Spleen (tissue), 7 donors: ENCODE data around the gene DPP4.

Experiments
- CTCF ChIP-seq, 11 experiments: fragments of 200-600 bp in 7 of 11; fragments of 450-650 bp in 4 of 11; sonication (generic) in 4 of 11; IDR thresholded peaks in 8 of 11; conservative IDR thresholded peaks in 3 of 11; 1 replicate in 7 of 11; 2 replicates in 4 of 11; pipeline versions ENCODE4 v1.4.0 to v1.8.0; 2016 to 2021; ENCODE audit warnings: antibody characterized with exemption in 11 of 11, inconsistent platforms in 4 of 11, mild to moderate bottlenecking in 1 of 11
- POLR2A ChIP-seq, 3 donors: fragments of 450-650 bp; IDR thresholded peaks; one replicate each; pipeline ENCODE4 v1.5.1; 2017; ENCODE audit warnings: antibody characterized with exemption in 3 of 3, mild to moderate bottlenecking in 1 of 3
- POLR2AphosphoS5 ChIP-seq, 3 donors: sonication (generic); formaldehyde crosslinking; IDR thresholded peaks; one replicate each; pipeline ENCODE4 v1.5.1; 2017; ENCODE audit warnings: antibody characterized with exemption in 3 of 3
- donor health status: DM: no; HTN: no; CAD: no; lungs with moderate emphysema.
- donor health status: DM: no; HTN: no; CAD: no.
- donor health status: DM: no; HTN: no; CAD: no.

GRCh38 chr2:161962160-161962559 lies 111.9 kb downstream of the DPP4 start:
- TF ChIP-seq POLR2A (IDR thresholded peaks at IDR 0.05), result no peak
- TF ChIP-seq CTCF (IDR thresholded peaks at IDR 0.05 in 8 of 11, conservative IDR thresholded peaks at IDR 0.05 in 3 of 11), result no peak
- TF ChIP-seq POLR2AphosphoS5 (IDR thresholded peaks at IDR 0.05), result no peak
